ENCODE results near the gene DENND6B. TPM values are rescaled to one million over a fixed set of nuclear protein-coding genes. Genes with fewer than 3 reads are reported as not detected.

The DENND6B gene
- total RNA-seq: 2.6 and 6.3 TPM in 2 replicates

GRCh38 chr22:50326956-50327710 is at the start of gene DENND6B:
Gene DENND6B (minus strand): TSS chr22:50327012. CDS start chr22:50326988, 24 bp downstream.

GRCh38 chr22:50342651-50343540 is 16.1 kb upstream of the DENND6B start, which contains the start of gene PPP6R2:
Gene PPP6R2 (plus strand): TSS chr22:50343327. CDS start chr22:50393909, 50,582 bp downstream.

GRCh38 chr22:50306753-50307749 is 19.8 kb downstream of the DENND6B start, which contains the start of gene PLXNB2:
Gene PLXNB2 (minus strand): TSS chr22:50307646. CDS start chr22:50290584, 17,062 bp downstream.

GRCh38 chr22:50269970-50270665 is 56.7 kb downstream of the DENND6B start, which contains the start of gene MAPK11:
Gene MAPK11 (minus strand): TSS chr22:50270380. CDS start chr22:50270292, 88 bp downstream.

GRCh38 chr22:50261615-50262459 is 65.0 kb downstream of the DENND6B start, which contains the start of gene MAPK12:
Gene MAPK12 (minus strand): TSS chr22:50261683. CDS start chr22:50261509, 174 bp downstream.

Other genes starting within 250 kb of the DENND6B start
- gene MLC1, start 241.6 kb downstream of the DENND6B start, total RNA-seq: under 0.01 TPM in 2 replicates
- gene MOV10L1, start 237.0 kb downstream of the DENND6B start, total RNA-seq: 0.11 and 0.39 TPM in 2 replicates
- gene PANX2, start 156.3 kb downstream of the DENND6B start, total RNA-seq: under 0.01 and 0.22 TPM in 2 replicates
- gene TRABD, start 141.1 kb downstream of the DENND6B start, total RNA-seq: 34.2 and 42.7 TPM in 2 replicates
- 20.4 and 26.8 TPM in 2 replicates for gene SELENOO, start 126.0 kb downstream of the DENND6B start, total RNA-seq
- gene TUBGCP6, start 82.0 kb downstream of the DENND6B start, total RNA-seq: 34.5 and 44.2 TPM in 2 replicates
- 28.7 and 34.9 TPM in 2 replicates for gene HDAC10, start 75.7 kb downstream of the DENND6B start, total RNA-seq
- 3.4 and 7.9 TPM in 2 replicates for gene MAPK12, start 65.3 kb downstream of the DENND6B start, total RNA-seq
- 2.3 and 2.7 TPM in 2 replicates for gene MAPK11, start 56.6 kb downstream of the DENND6B start, total RNA-seq
- gene PLXNB2, start 19.4 kb downstream of the DENND6B start, total RNA-seq: 146 and 180 TPM in 2 replicates
- 64.7 and 65.6 TPM in 2 replicates for gene PPP6R2, start 16.3 kb upstream of the DENND6B start, total RNA-seq
- 82.1 and 112 TPM in 2 replicates for gene SBF1, start 148.0 kb upstream of the DENND6B start, total RNA-seq
- gene ADM2, start 154.5 kb upstream of the DENND6B start, total RNA-seq: 0.79 and 2.1 TPM in 2 replicates
- gene MIOX, start 159.8 kb upstream of the DENND6B start, total RNA-seq: not detected in 2 replicates
- 53.4 and 78.2 TPM in 2 replicates for gene LMF2, start 180.7 kb upstream of the DENND6B start, total RNA-seq
- gene NCAPH2, start 181.2 kb upstream of the DENND6B start, total RNA-seq: 30.2 and 39.6 TPM in 2 replicates
- 2.4 and 3.3 TPM in 2 replicates for gene SCO2, start 198.6 kb upstream of the DENND6B start, total RNA-seq
- 27.8 and 100 TPM in 2 replicates for gene TYMP, start 203.0 kb upstream of the DENND6B start, total RNA-seq
- 0.11 and 0.79 TPM in 2 replicates for gene KLHDC7B, start 218.9 kb upstream of the DENND6B start, total RNA-seq
- gene SYCE3, start 235.9 kb upstream of the DENND6B start, total RNA-seq: 0.79 TPM in 1 of 2 replicates, not detected in the other

Data from placental epithelial cell (primary cell).